Measurements from ENCODE around the gene MMP21. TPM values are rescaled to one million over a fixed set of nuclear protein-coding genes. Genes with fewer than 3 reads are reported as not detected.

MMP21 gene
- polyA plus RNA-seq, 1 donor from 2014 or later, result not detected

DNA sequence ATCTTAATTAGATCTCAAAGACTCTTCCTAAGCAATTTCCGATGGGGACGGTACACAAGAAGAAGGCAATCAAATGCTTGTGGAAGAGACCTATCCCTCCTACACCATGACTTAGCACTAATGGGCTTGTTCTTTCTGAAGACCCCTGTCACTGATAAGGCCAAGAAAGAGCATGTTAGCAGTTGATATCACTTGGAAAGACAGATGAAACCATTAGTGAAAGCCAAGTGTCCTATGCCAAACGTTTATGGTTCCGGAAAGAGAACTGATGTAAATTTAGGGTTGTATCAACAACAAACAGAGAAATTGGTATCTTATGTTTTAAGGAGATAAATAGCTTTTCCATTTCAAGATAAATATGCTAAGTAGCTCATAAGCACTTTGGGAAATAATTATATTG lies 40.9 kb upstream of the MMP21 start:
- Histone ChIP-seq H3K9ac (ENCODE audit: low read length) (no peak overlapping the region), H3K9me3 (ENCODE audit: low read length) (no peaks in the 10 kb centered on the region), H3F3A (ENCODE audit: insufficient read depth, low read length, poor library complexity, severe bottlenecking) (no peaks in the 10 kb centered on the region), H3K79me2 (replicated peaks; ENCODE audit: insufficient read depth, low read length) (no peaks in the 10 kb centered on the region), H3K9me2 (ENCODE audit: insufficient read depth, low read length) (no peaks in the 10 kb centered on the region), H3K4me3 (ENCODE audit: low read length) (no peak overlapping the region), H3K36me3 (ENCODE audit: insufficient read depth, low read length) (no peaks in the 10 kb centered on the region), H3K4me2 (ENCODE audit: low read length) (no peak overlapping the region), H3K27me3 (ENCODE audit: insufficient read depth, low read depth, low read length) (no peaks in the 10 kb centered on the region), H4K20me1 (ENCODE audit: insufficient read depth) (no peaks in the 10 kb centered on the region), H2AFZ (ENCODE audit: low read depth, low read length) (no peak overlapping the region), H3K27ac (ENCODE audit: low read length) (no peak overlapping the region)
- TF ChIP-seq, protein P1, sequence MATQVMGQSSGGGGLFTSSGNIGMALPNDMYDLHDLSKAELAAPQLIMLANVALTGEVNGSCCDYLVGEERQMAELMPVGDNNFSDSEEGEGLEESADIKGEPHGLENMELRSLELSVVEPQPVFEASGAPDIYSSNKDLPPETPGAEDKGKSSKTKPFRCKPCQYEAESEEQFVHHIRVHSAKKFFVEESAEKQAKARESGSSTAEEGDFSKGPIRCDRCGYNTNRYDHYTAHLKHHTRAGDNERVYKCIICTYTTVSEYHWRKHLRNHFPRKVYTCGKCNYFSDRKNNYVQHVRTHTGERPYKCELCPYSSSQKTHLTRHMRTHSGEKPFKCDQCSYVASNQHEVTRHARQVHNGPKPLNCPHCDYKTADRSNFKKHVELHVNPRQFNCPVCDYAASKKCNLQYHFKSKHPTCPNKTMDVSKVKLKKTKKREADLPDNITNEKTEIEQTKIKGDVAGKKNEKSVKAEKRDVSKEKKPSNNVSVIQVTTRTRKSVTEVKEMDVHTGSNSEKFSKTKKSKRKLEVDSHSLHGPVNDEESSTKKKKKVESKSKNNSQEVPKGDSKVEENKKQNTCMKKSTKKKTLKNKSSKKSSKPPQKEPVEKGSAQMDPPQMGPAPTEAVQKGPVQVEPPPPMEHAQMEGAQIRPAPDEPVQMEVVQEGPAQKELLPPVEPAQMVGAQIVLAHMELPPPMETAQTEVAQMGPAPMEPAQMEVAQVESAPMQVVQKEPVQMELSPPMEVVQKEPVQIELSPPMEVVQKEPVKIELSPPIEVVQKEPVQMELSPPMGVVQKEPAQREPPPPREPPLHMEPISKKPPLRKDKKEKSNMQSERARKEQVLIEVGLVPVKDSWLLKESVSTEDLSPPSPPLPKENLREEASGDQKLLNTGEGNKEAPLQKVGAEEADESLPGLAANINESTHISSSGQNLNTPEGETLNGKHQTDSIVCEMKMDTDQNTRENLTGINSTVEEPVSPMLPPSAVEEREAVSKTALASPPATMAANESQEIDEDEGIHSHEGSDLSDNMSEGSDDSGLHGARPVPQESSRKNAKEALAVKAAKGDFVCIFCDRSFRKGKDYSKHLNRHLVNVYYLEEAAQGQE (IDR thresholded peaks at IDR 0.05; ENCODE audit: borderline replicate concordance), result no peak
- TF ChIP-seq EP300 (conservative IDR thresholded peaks at IDR 0.05; ENCODE audit: poor library complexity, severe bottlenecking), result no peak
- no peak for TF ChIP-seq POLR2AphosphoS5 (IDR thresholded peaks at IDR 0.05)
- no peak for TF ChIP-seq EZH2 (IDR thresholded peaks at IDR 0.05; ENCODE audit: borderline replicate concordance, insufficient read depth, low read length, poor library complexity, severe bottlenecking)
- no peak for TF ChIP-seq MXI1 (conservative IDR thresholded peaks at IDR 0.05; ENCODE audit: poor library complexity, severe bottlenecking)
- no peak for TF ChIP-seq TAF1 (IDR thresholded peaks at IDR 0.05; ENCODE audit: low read depth)
- TF ChIP-seq SMC3 (conservative IDR thresholded peaks at IDR 0.05; ENCODE audit: poor library complexity), result no peak
- no peak for TF ChIP-seq RAD21 (conservative IDR thresholded peaks at IDR 0.05)
- no peak for TF ChIP-seq CTCF (IDR thresholded peaks at IDR 0.05; ENCODE audit: poor library complexity, severe bottlenecking)

DNA sequence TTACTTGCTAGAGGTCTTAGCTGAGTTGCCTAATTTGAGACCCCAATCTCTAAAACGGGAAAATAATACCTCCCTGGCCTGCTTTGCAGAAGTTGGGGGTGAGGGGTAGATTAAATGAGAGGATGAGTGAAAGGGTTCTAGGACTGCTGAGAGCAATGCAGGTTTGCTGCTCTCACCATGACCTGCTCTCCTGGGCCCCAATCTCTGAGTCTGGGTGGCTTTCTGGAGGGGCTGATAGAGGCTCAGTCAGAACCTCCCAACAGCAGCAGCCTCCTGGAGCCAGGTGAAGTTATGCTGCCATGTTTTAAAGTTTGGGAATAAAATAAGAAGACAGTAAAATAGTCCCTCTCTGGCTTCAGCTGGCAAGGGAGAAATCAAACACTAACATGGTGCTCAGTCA lies 40.1 kb upstream of the MMP21 start:
- Histone ChIP-seq H4K20me1 (ENCODE audit: insufficient read depth) (no peaks in the 10 kb centered on the region), H3K4me2 (ENCODE audit: low read length) (no peak overlapping the region), H3K27ac (ENCODE audit: low read length) (no peak overlapping the region), H3K27me3 (ENCODE audit: insufficient read depth, low read depth, low read length) (no peaks in the 10 kb centered on the region), H3K9me3 (ENCODE audit: low read length) (no peaks in the 10 kb centered on the region), H3K79me2 (replicated peaks; ENCODE audit: insufficient read depth, low read length) (no peaks in the 10 kb centered on the region), H3K36me3 (ENCODE audit: insufficient read depth, low read length) (no peaks in the 10 kb centered on the region), H3K4me3 (ENCODE audit: low read length) (no peak overlapping the region), H3K9me2 (ENCODE audit: insufficient read depth, low read length) (no peaks in the 10 kb centered on the region), H3K9ac (ENCODE audit: low read length) (no peak overlapping the region), H3F3A (ENCODE audit: insufficient read depth, low read length, poor library complexity, severe bottlenecking) (no peaks in the 10 kb centered on the region), H2AFZ (ENCODE audit: low read depth, low read length) (no peak overlapping the region)
- TF ChIP-seq EP300 (conservative IDR thresholded peaks at IDR 0.05; ENCODE audit: poor library complexity, severe bottlenecking) (no peak), POLR2AphosphoS5 (IDR thresholded peaks at IDR 0.05) (no peak), RAD21 (conservative IDR thresholded peaks at IDR 0.05) (no peak)

All from neural cell (in vitro differentiated cells).